Vagina (tissue), 2 donors: ENCODE results near the gene S100A10. TPM values are rescaled to one million over a fixed set of nuclear protein-coding genes. Genes with fewer than 3 reads are reported as not detected.

Experiments used
- DNase-seq, 2 donors: peaks; one replicate each; pipeline ENCODE4 v3.0.0-alpha.2; 2017; ENCODE audit errors: extremely low spot score in 2 of 2
- H3K27ac ChIP-seq: fragments of 200-600 bp; sonication (generic); one replicate; pipeline ENCODE4 v1.5.1; 2019
- H3K27me3 ChIP-seq: fragments of 200-600 bp; sonication (generic); one replicate; pipeline ENCODE4 v1.5.1; 2019
- H3K36me3 ChIP-seq, 2 donors: fragments of 200-600 bp; sonication (generic); one replicate each; pipeline ENCODE4 v1.5.1; 2017 to 2019
- H3K4me1 ChIP-seq: fragments of 200-600 bp; sonication (generic); one replicate; pipeline ENCODE4 v1.5.1; 2019
- H3K4me3 ChIP-seq, 2 donors: fragments of 200-600 bp; sonication (generic); 1 replicate in 1 of 2; 2 replicates in 1 of 2; pipeline ENCODE4 v1.5.1; 2016 to 2019
- H3K9me3 ChIP-seq: fragments of 200-600 bp; sonication (generic); one replicate; pipeline ENCODE4 v1.5.1; 2019
- POLR2A ChIP-seq, 2 donors: fragments of 450-650 bp; IDR thresholded peaks; one replicate each; pipeline ENCODE4 v1.6.1; 2017; ENCODE audit warnings: antibody characterized with exemption in 2 of 2, mild to moderate bottlenecking in 2 of 2, moderate library complexity in 2 of 2
- POLR2AphosphoS5 ChIP-seq, 2 donors: sonication (generic); formaldehyde crosslinking; IDR thresholded peaks; one replicate each; pipeline ENCODE4 v1.9.0; 2017; ENCODE audit warnings: antibody characterized with exemption in 2 of 2, mild to moderate bottlenecking in 2 of 2, low read depth in 1 of 2; ENCODE audit not compliant: insufficient read depth in 1 of 2
- intact Hi-C: fragments of 100-400 bp; cut with DNase I; formaldehyde crosslinking; loops from one replicate; pipeline ENCODE4 v1.15.1; 2023
- total RNA-seq: library from RNA; depleted of rRNA; stranded (reverse); fragments of >200 nt; gene quantifications from one replicate; pipeline ENCODE4 v1.2.3, GENCODE V29; 2016
- TF ChIP-seq, protein P1 (sequence below), 3 experiments: fragments of 450-650 bp in 2 of 3; fragments of 200-600 bp in 1 of 3; sonication (generic) in 1 of 3; IDR thresholded peaks; one replicate each; pipeline ENCODE4 v1.5.1; 2017 to 2019; ENCODE audit warnings: antibody characterized with exemption in 3 of 3, mild to moderate bottlenecking in 2 of 3, moderate library complexity in 2 of 3

Gene S100A10
- total RNA-seq, 1 donor from 2014 or later, result 176 TPM

DNA sequence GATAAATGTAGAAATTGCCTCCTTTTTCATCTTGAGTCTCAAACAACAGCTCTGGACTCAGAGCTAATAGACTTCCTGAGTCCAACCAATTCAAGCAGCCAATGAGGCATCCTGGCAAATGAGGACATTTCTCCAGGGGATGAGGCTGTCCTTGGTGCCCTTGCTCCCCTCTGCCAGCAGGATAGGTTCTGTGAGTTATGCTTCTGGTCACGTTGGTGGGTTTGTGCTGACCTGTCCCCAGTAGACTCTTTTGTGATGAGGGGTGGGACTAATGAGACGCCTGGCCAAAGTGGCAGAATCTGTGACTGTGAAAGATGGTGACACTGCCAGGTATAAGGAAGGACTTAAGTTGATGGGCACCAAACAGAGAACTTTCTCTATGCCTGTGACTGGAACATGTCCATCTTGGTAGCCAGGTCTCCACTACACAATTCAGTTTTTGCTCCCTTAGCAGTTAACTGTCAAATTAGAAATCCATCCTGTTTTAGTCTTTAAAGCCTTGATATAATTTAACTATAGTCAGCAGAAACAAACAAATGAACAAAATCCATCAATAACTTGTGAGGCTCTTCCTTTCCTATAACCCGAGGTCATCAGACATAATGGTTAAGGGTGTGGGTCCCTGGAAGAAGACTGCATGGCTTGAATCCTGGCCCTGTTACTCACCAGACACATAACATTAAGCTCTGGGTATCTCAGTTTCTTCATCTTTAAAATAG lies 48.6 kb downstream of the S100A10 start:
- TF ChIP-seq POLR2AphosphoS5 (IDR thresholded peaks at IDR 0.05; ENCODE audit: insufficient read depth in 1 of 2, low read depth in 1 of 2), result no peak
- TF ChIP-seq, protein P1, sequence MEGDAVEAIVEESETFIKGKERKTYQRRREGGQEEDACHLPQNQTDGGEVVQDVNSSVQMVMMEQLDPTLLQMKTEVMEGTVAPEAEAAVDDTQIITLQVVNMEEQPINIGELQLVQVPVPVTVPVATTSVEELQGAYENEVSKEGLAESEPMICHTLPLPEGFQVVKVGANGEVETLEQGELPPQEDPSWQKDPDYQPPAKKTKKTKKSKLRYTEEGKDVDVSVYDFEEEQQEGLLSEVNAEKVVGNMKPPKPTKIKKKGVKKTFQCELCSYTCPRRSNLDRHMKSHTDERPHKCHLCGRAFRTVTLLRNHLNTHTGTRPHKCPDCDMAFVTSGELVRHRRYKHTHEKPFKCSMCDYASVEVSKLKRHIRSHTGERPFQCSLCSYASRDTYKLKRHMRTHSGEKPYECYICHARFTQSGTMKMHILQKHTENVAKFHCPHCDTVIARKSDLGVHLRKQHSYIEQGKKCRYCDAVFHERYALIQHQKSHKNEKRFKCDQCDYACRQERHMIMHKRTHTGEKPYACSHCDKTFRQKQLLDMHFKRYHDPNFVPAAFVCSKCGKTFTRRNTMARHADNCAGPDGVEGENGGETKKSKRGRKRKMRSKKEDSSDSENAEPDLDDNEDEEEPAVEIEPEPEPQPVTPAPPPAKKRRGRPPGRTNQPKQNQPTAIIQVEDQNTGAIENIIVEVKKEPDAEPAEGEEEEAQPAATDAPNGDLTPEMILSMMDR (IDR thresholded peaks at IDR 0.05), result no peak
- no peak for TF ChIP-seq POLR2A (IDR thresholded peaks at IDR 0.05)
- Histone ChIP-seq H3K9me3 (no peaks in the 10 kb centered on the region), H3K27ac (peak overlapping the region; percentile 70), H3K27me3 (no peaks in the 10 kb centered on the region), H3K36me3 (no peaks in the 10 kb centered on the region), H3K4me1 (peaks cover 34% of the 10 kb centered on the region), H3K4me3 (no peak overlapping the region)
- intact Hi-C loops, result no loop called here
- DNase-seq, result no peak

DNA sequence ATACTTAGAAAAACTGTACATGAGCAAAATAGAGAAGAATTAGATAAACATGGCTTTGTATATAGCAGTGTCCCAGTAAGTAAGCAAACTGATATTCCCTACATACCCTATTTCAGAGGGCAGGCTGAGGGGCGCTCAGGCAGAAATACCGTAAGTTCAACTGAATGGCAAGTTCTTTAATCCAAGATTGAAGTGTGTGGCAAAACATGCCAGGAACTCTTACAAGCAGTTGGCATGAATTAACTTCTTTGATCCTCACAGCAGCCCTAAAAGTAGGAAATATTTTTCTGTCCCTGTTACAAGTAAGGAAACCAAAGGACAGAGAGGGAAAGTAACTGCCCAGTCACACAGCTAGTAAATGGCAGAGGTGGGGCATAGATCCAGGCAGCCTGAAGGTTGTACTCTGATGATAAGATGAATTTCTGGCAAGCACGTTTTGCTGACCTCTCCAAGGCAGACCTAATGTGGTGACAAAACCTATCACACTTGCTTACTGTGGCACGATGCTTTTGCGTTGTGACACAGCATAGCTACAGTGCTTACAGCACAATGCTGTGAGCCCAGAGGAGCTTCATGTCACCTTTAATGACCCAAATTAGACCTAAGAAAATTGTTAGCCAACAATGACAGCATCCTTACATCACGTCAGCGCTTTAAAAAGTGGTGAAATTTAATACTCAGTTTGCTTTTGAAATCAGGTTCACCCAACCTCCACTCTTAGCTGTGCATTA lies 49.4 kb downstream of the S100A10 start:
- H3K27ac ChIP-seq, result peak overlapping the region; percentile 70
- no peak for TF ChIP-seq POLR2AphosphoS5 (IDR thresholded peaks at IDR 0.05; ENCODE audit: insufficient read depth in 1 of 2, low read depth in 1 of 2)
- TF ChIP-seq, protein P1 (IDR thresholded peaks at IDR 0.05), result no peak
- no peak for TF ChIP-seq POLR2A (IDR thresholded peaks at IDR 0.05)
- H3K36me3 ChIP-seq, result no peaks in the 10 kb centered on the region
- peaks cover 34% of the 10 kb centered on the region for H3K4me1 ChIP-seq
- no peaks in the 10 kb centered on the region for H3K27me3 ChIP-seq
- DNase-seq, result no peak
- H3K4me3 ChIP-seq, result no peak overlapping the region
- H3K9me3 ChIP-seq, result no peaks in the 10 kb centered on the region
- intact Hi-C loops, result no loop called here

DNA sequence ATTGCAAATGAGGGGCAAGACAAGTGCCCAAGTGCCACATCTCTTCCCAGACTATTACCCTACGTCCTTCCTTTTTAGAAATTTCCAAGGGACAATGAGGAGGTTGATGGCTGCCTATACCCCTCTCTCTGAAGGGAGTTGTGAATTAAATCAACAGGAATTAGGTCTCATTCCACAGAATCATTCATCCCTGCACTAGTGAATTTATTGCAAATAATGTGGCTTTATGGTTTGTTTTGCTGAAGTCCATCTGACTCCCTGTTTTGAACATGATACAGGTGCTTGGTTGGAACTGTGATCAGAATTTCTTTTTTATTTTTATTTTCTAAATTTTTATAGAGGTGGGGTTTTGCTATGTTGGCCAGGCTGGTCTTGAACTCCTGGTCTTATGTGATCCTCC lies 50.1 kb downstream of the S100A10 start:
- Histone ChIP-seq H3K27ac (peak overlapping the region; percentile 70), H3K4me3 (no peak overlapping the region), H3K9me3 (no peaks in the 10 kb centered on the region), H3K36me3 (no peaks in the 10 kb centered on the region), H3K27me3 (no peaks in the 10 kb centered on the region), H3K4me1 (peaks cover 34% of the 10 kb centered on the region)
- no peak for DNase-seq
- intact Hi-C loops, result no loop called here
- TF ChIP-seq POLR2AphosphoS5 (IDR thresholded peaks at IDR 0.05; ENCODE audit: insufficient read depth in 1 of 2, low read depth in 1 of 2), result no peak
- no peak for TF ChIP-seq POLR2A (IDR thresholded peaks at IDR 0.05)
- TF ChIP-seq, protein P1 (IDR thresholded peaks at IDR 0.05), result no peak

DNA sequence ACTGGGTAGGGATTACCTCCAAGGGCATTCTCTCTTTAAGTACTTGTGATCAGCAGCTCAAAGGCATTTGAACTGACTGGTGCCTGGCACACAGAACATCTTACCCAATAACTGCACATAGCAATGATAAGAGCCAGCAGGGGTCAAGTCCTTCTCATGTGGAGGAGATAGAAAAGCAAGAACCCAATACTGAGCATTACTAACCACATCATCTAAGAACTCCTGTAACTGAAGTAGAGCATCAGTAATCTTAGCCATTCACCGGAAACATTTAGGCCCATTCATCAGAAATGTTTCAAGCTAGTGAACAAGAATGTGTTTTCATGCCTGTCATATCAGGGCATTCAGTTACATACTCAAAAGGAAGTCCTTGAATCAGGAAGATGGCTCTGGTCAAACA lies 50.8 kb downstream of the S100A10 start:
- peaks cover 34% of the 10 kb centered on the region for H3K4me1 ChIP-seq
- TF ChIP-seq, protein P1 (IDR thresholded peaks at IDR 0.05), result no peak
- no peak for TF ChIP-seq POLR2AphosphoS5 (IDR thresholded peaks at IDR 0.05; ENCODE audit: insufficient read depth in 1 of 2, low read depth in 1 of 2)
- TF ChIP-seq POLR2A (IDR thresholded peaks at IDR 0.05), result no peak
- no peak overlapping the region for H3K27ac ChIP-seq

DNA sequence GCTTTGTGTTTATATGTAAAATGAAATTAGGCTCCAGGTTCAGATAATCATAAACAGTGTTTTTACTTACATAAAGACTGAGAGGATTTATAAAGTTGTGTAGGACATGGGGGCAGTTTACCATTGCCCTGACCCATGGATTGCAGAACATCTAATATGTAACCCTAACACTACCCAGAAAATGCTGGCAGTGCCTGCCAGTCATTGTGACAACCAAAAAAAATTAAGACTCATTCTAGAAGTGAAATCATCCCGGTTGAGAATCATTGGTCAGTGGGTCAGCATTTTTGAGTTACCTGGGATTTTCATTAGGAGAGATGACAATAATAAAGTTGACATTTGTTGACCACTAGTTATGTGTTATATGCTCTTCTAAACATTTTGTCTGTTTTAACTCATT lies 53.1 kb downstream of the S100A10 start:
- peaks cover 17% of the 10 kb centered on the region for H3K4me1 ChIP-seq
- H3K27me3 ChIP-seq, result no peaks in the 10 kb centered on the region
- TF ChIP-seq, protein P1 (IDR thresholded peaks at IDR 0.05), result no peak
- TF ChIP-seq POLR2A (IDR thresholded peaks at IDR 0.05) (no peak), POLR2AphosphoS5 (IDR thresholded peaks at IDR 0.05; ENCODE audit: insufficient read depth in 1 of 2, low read depth in 1 of 2) (no peak)
- DNase-seq, result no peak
- no peaks in the 10 kb centered on the region for H3K36me3 ChIP-seq
- no peaks in the 10 kb centered on the region for H3K9me3 ChIP-seq
- no peak overlapping the region for H3K27ac ChIP-seq
- H3K4me3 ChIP-seq, result no peak overlapping the region
- intact Hi-C loops, result no loop called here

More for the DNA sequence above, 50.8 kb downstream of the S100A10 start:
- H3K9me3 ChIP-seq, result no peaks in the 10 kb centered on the region
- no peak overlapping the region for H3K4me3 ChIP-seq
- H3K27me3 ChIP-seq, result no peaks in the 10 kb centered on the region
- H3K36me3 ChIP-seq, result no peaks in the 10 kb centered on the region
- intact Hi-C loops, result no loop called here
- DNase-seq, result no peak
